ENCODE measurements around the gene FBXL3. TPM values are rescaled to one million over a fixed set of nuclear protein-coding genes. Genes with fewer than 3 reads are reported as not detected.

The FBXL3 gene
- total and polyA plus RNA-seq, 2 donors (not counting 1 experiment from before 2014, with no cell fraction given) = 20.5 to 78.0 TPM

GRCh38 chr13:76971851-76972829 lies 54.8 kb downstream of the FBXL3 start:
- no peak overlapping the region for H3K4me2 ChIP-seq (replicated peaks; ENCODE audit: low read depth, low read length, poor library complexity, severe bottlenecking)
- TF ChIP-seq, protein P1, sequence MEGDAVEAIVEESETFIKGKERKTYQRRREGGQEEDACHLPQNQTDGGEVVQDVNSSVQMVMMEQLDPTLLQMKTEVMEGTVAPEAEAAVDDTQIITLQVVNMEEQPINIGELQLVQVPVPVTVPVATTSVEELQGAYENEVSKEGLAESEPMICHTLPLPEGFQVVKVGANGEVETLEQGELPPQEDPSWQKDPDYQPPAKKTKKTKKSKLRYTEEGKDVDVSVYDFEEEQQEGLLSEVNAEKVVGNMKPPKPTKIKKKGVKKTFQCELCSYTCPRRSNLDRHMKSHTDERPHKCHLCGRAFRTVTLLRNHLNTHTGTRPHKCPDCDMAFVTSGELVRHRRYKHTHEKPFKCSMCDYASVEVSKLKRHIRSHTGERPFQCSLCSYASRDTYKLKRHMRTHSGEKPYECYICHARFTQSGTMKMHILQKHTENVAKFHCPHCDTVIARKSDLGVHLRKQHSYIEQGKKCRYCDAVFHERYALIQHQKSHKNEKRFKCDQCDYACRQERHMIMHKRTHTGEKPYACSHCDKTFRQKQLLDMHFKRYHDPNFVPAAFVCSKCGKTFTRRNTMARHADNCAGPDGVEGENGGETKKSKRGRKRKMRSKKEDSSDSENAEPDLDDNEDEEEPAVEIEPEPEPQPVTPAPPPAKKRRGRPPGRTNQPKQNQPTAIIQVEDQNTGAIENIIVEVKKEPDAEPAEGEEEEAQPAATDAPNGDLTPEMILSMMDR (IDR thresholded peaks at IDR 0.05) = no peak
- TF ChIP-seq EZH2 (IDR thresholded peaks at IDR 0.05; ENCODE audit: borderline replicate concordance, insufficient read depth, low read depth, low read length, poor library complexity, severe bottlenecking) = no peak
- Mint-ChIP-seq H3K4me3 (no peak overlapping the region), H3K9me3 (ENCODE audit: insufficient read depth) (no peaks in the 10 kb centered on the region), H3K27me3 (peaks cover 46% of the 10 kb centered on the region), H3K27ac (no peak overlapping the region), H3K4me1 (no peaks in the 10 kb centered on the region)
- no peaks in the 10 kb centered on the region for H3K36me3 ChIP-seq (replicated peaks in 1 of 2; ENCODE audit: control extremely low read depth in 1 of 2, control insufficient read depth in 1 of 2, extremely low read depth in 1 of 2, insufficient read depth in 2 of 2, low read length in 1 of 2)
- H2AFZ ChIP-seq (ENCODE audit: insufficient read depth, low read depth, low read length, poor library complexity, severe bottlenecking) = peak overlapping the region; percentile 54
- ChIA-PET POLR2A (no interaction called here), CTCF (interaction anchor here (0.7 to 3.0 kb wide), 3 partner anchors 8 to 10 kb away, joined by 3 to 18 read pairs (median 4); no protein-coding TSS in a partner anchor)
- ATAC-seq (ENCODE audit: low read depth) (no peak), DNase-seq (no peak)
- 39% methylated on average over 12 of the region's 19 CpGs for WGBS (ENCODE audit: insufficient coverage)
- H4K20me1 ChIP-seq (ENCODE audit: control insufficient read depth, insufficient read depth, low read length, poor library complexity, severe bottlenecking) = no peaks in the 10 kb centered on the region
- H3K9me3 ChIP-seq (ENCODE audit: control extremely low read depth in 1 of 3, control insufficient read depth in 2 of 3, insufficient read depth in 1 of 3, low read length in 2 of 3) = no peaks in the 10 kb centered on the region
- no peak overlapping the region for H3K27ac ChIP-seq (ENCODE audit: low read length in 2 of 2)
- intact Hi-C loops (cut with micrococcal nuclease) = no loop called here
- no peaks in the 10 kb centered on the region for H3K4me1 ChIP-seq (ENCODE audit: control insufficient read depth in 2 of 2, insufficient read depth in 2 of 2, low read length in 2 of 2)
- H3K4me3 ChIP-seq (ENCODE audit: control extremely low read depth in 1 of 5, extremely low read depth in 1 of 5, insufficient read depth in 1 of 5, low read depth in 2 of 5, low read length in 4 of 5) = no peak overlapping the region
- peaks cover 0 to 14% (median 0%) of the 10 kb centered on the region in 4 experiments for H3K27me3 ChIP-seq (replicated peaks in 1 of 4; ENCODE audit: control extremely low read depth in 1 of 4, control insufficient read depth in 3 of 4, insufficient read depth in 4 of 4, low read length in 3 of 4)
- no peaks in the 10 kb centered on the region for H3K79me2 ChIP-seq (ENCODE audit: control insufficient read depth, insufficient read depth, low read length)
- no peak overlapping the region for H3K9ac ChIP-seq (ENCODE audit: low read length)

DNA sequence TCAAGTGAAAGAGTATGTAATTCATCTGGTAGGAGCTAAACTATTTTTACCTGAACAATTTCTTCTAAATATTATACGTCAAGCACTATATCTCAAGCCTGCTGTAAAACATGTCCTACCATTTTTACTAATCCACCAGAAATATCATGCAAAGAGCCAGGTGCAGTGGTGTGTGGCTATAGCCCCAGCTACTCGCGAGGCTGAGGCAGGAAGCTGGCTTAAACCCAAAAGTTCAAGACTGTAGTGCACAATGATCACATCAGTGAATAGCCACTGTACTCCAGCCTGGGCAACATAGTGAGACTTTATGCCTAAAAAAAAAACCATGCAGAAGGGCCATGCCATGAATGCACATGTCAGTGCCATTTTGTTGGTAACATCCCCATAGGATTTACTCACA lies 55.7 kb downstream of the FBXL3 start:
- TF ChIP-seq EZH2 (IDR thresholded peaks at IDR 0.05; ENCODE audit: borderline replicate concordance, insufficient read depth, low read depth, low read length, poor library complexity, severe bottlenecking) = no peak
- TF ChIP-seq, protein P1 (IDR thresholded peaks at IDR 0.05) = no peak
- no peak overlapping the region for H3K4me2 ChIP-seq (replicated peaks; ENCODE audit: low read depth, low read length, poor library complexity, severe bottlenecking)
- H3K9me3 ChIP-seq (ENCODE audit: control extremely low read depth in 1 of 3, control insufficient read depth in 2 of 3, insufficient read depth in 1 of 3, low read length in 2 of 3) = no peaks in the 10 kb centered on the region
- POLR2A ChIA-PET = no interaction called here
- no peaks in the 10 kb centered on the region for H3K4me1 ChIP-seq (ENCODE audit: control insufficient read depth in 2 of 2, insufficient read depth in 2 of 2, low read length in 2 of 2)
- no peaks in the 10 kb centered on the region for H3K4me1 Mint-ChIP-seq
- DNase-seq (no peak), ATAC-seq (ENCODE audit: low read depth) (no peak)
- CTCF ChIA-PET = interaction anchor here (3.0 kb wide), 1 partner anchor 9 kb away, joined by 18 read pairs; no protein-coding TSS in a partner anchor
- H3K27me3 Mint-ChIP-seq = peaks cover 41% of the 10 kb centered on the region
- no peaks in the 10 kb centered on the region for H3K36me3 ChIP-seq (replicated peaks in 1 of 2; ENCODE audit: control extremely low read depth in 1 of 2, control insufficient read depth in 1 of 2, extremely low read depth in 1 of 2, insufficient read depth in 2 of 2, low read length in 1 of 2)
- no peaks in the 10 kb centered on the region for H3K79me2 ChIP-seq (ENCODE audit: control insufficient read depth, insufficient read depth, low read length)
- H2AFZ ChIP-seq (ENCODE audit: insufficient read depth, low read depth, low read length, poor library complexity, severe bottlenecking) = no peak overlapping the region
- peaks cover 0 to 9% (median 0%) of the 10 kb centered on the region in 4 experiments for H3K27me3 ChIP-seq (replicated peaks in 1 of 4; ENCODE audit: control extremely low read depth in 1 of 4, control insufficient read depth in 3 of 4, insufficient read depth in 4 of 4, low read length in 3 of 4)
- H3K27ac ChIP-seq (ENCODE audit: low read length in 2 of 2) = no peak overlapping the region
- intact Hi-C loops (cut with micrococcal nuclease) = no loop called here
- H3K4me3 Mint-ChIP-seq = no peak overlapping the region
- no peaks in the 10 kb centered on the region for H4K20me1 ChIP-seq (ENCODE audit: control insufficient read depth, insufficient read depth, low read length, poor library complexity, severe bottlenecking)
- no peaks in the 10 kb centered on the region for H3K9me3 Mint-ChIP-seq (ENCODE audit: insufficient read depth)
- H3K27ac Mint-ChIP-seq = no peak overlapping the region
- WGBS (ENCODE audit: insufficient coverage) = no CpG with 5 or more reads among the region's 3 CpGs
- no peak overlapping the region for H3K9ac ChIP-seq (ENCODE audit: low read length)
- no peak overlapping the region for H3K4me3 ChIP-seq (ENCODE audit: control extremely low read depth in 1 of 5, extremely low read depth in 1 of 5, insufficient read depth in 1 of 5, low read depth in 2 of 5, low read length in 4 of 5)

Measured in B cell (primary cell).